Measurements from ENCODE around the gene WDR86. TPM values are rescaled to one million over a fixed set of nuclear protein-coding genes. Genes with fewer than 3 reads are reported as not detected.

WDR86 gene
- total and polyA plus RNA-seq, 7 experiments from 2014 or later, result 0.24 to 9.7 (median 2.3) TPM; not detected in 3

- H3K27ac Mint-ChIP-seq, result peak overlapping the region in 6 of 9 donors; percentile 28 to 88 (median 42)
- no peaks in the 10 kb centered on the region for H3K36me3 ChIP-seq (ENCODE audit: control insufficient read depth in 2 of 3, insufficient read depth in 3 of 3, low read length in 3 of 3)
- ChIA-PET POLR2A (interaction anchor here (0.6 to 1.7 kb wide), 10 partner anchors 19 to 133 kb away, joined by 3 to 10 read pairs (median 4); no protein-coding TSS in a partner anchor), CTCF (interaction anchor here (0.5 to 4.6 kb wide), 26 partner anchors 9 to 277 kb away, joined by 3 to 130 read pairs (median 4); no protein-coding TSS in a partner anchor)
- H3K27me3 ChIP-seq (ENCODE audit: control insufficient read depth in 2 of 2, insufficient read depth in 2 of 2, low read length in 2 of 2), result no peaks in the 10 kb centered on the region
- peaks cover 0 to 32% (median 8%) of the 10 kb centered on the region in 7 donors for H3K4me1 Mint-ChIP-seq
- ATAC-seq (peak; percentile 92), DNase-seq (peak; percentile 67 to 87 (median 83))
- no peaks in the 10 kb centered on the region for H3K9me3 Mint-ChIP-seq
- H3K36me3 Mint-ChIP-seq, result no peaks in the 10 kb centered on the region
- peaks cover 0 to 3% of the 10 kb centered on the region in 2 donors for H3K4me1 ChIP-seq (ENCODE audit: control insufficient read depth in 2 of 2, insufficient read depth in 2 of 2, low read length in 2 of 2)
- intact Hi-C loops (cut with micrococcal nuclease), result loop anchor here (1.0 to 5.0 kb wide), 10 partner anchors 15 to 311 kb away; partner anchors contain the start of gene WDR86 (in 1 of the 2)
- peaks cover 0 to 23% (median 4%) of the 10 kb centered on the region in 5 donors for H3K27me3 Mint-ChIP-seq
- peak overlapping the region; percentile 68 for H3K4me3 ChIP-seq (ENCODE audit: low read length)
- H3K4me3 Mint-ChIP-seq, result peak overlapping the region; percentile 69 to 88 (median 80)
- no peaks in the 10 kb centered on the region for H3K9me3 ChIP-seq (ENCODE audit: control insufficient read depth in 2 of 3, low read length in 3 of 3)
- peak overlapping the region; percentile 64 for H3K27ac ChIP-seq (ENCODE audit: low read depth, low read length)
These were observed 38.7 kb upstream of the WDR86 start for GRCh38 chr7:151448261-151449252.

GRCh38 chr7:151447901-151448260 is 38.0 kb upstream of the WDR86 start:
- no peaks in the 10 kb centered on the region for H3K36me3 Mint-ChIP-seq
- peaks cover 0 to 28% (median 4%) of the 10 kb centered on the region in 5 donors for H3K27me3 Mint-ChIP-seq
- H3K4me1 Mint-ChIP-seq, result peaks cover 0 to 37% (median 12%) of the 10 kb centered on the region in 7 donors
- DNase-seq (no peak), ATAC-seq (no peak)
- H3K9me3 Mint-ChIP-seq, result no peaks in the 10 kb centered on the region
- peak overlapping the region; percentile 65 to 88 (median 82) for H3K4me3 Mint-ChIP-seq
- intact Hi-C loops (cut with micrococcal nuclease), result loop anchor here (1.0 to 5.0 kb wide), 10 partner anchors 15 to 311 kb away; partner anchors contain the start of gene WDR86 (in 1 of the 2)
- ChIA-PET CTCF (interaction anchor here (0.5 to 4.6 kb wide), 22 partner anchors 9 to 278 kb away, joined by 3 to 130 read pairs (median 4); no protein-coding TSS in a partner anchor), POLR2A (interaction anchor here (0.8 to 1.7 kb wide), 7 partner anchors 18 to 133 kb away, joined by 3 to 10 read pairs (median 4); no protein-coding TSS in a partner anchor)
- H3K27ac Mint-ChIP-seq, result peak overlapping the region in 3 of 9 donors; percentile 77 to 83 (median 82)
- Histone ChIP-seq H3K9me3 (ENCODE audit: control insufficient read depth in 2 of 3, low read length in 3 of 3) (no peaks in the 10 kb centered on the region), H3K4me3 (ENCODE audit: low read length) (peak overlapping the region; percentile 68), H3K27me3 (ENCODE audit: control insufficient read depth in 2 of 2, insufficient read depth in 2 of 2, low read length in 2 of 2) (no peaks in the 10 kb centered on the region), H3K4me1 (ENCODE audit: control insufficient read depth in 2 of 2, insufficient read depth in 2 of 2, low read length in 2 of 2) (peaks cover 0 to 3% of the 10 kb centered on the region in 2 donors), H3K36me3 (ENCODE audit: control insufficient read depth in 2 of 3, insufficient read depth in 3 of 3, low read length in 3 of 3) (no peaks in the 10 kb centered on the region), H3K27ac (ENCODE audit: low read depth, low read length) (no peak overlapping the region)

GRCh38 chr7:151447312-151447711 is 37.5 kb upstream of the WDR86 start:
- no peaks in the 10 kb centered on the region for H3K9me3 Mint-ChIP-seq
- peaks cover 0 to 3% of the 10 kb centered on the region in 2 donors for H3K4me1 ChIP-seq (ENCODE audit: control insufficient read depth in 2 of 2, insufficient read depth in 2 of 2, low read length in 2 of 2)
- no peaks in the 10 kb centered on the region for H3K9me3 ChIP-seq (ENCODE audit: control insufficient read depth in 2 of 3, low read length in 3 of 3)
- POLR2A ChIA-PET, result interaction anchor here (1.1 to 1.7 kb wide), 2 partner anchors 17 to 132 kb away, joined by 5 to 10 read pairs; no protein-coding TSS in a partner anchor
- ATAC-seq (no peak), DNase-seq (no peak)
- H3K36me3 Mint-ChIP-seq, result no peaks in the 10 kb centered on the region
- peaks cover 0 to 32% (median 4%) of the 10 kb centered on the region in 5 donors for H3K27me3 Mint-ChIP-seq
- H3K27ac Mint-ChIP-seq, result peak overlapping the region in 1 of 9 donors; percentile 83
- no peaks in the 10 kb centered on the region for H3K36me3 ChIP-seq (ENCODE audit: control insufficient read depth in 2 of 3, insufficient read depth in 3 of 3, low read length in 3 of 3)
- peaks cover 4 to 43% (median 15%) of the 10 kb centered on the region in 7 donors for H3K4me1 Mint-ChIP-seq
- H3K4me3 Mint-ChIP-seq, result peak overlapping the region in 5 of 10 donors; percentile 38 to 79 (median 71)
- intact Hi-C loops (cut with micrococcal nuclease), result loop anchor here (5.0 kb wide), 2 partner anchors 35 to 65 kb away; partner anchors contain the start of gene WDR86 (in 1 of the 2)
- H3K4me3 ChIP-seq (ENCODE audit: low read length), result no peak overlapping the region
- CTCF ChIA-PET, result interaction anchor here (0.9 to 4.6 kb wide), 13 partner anchors 9 to 160 kb away, joined by 3 to 130 read pairs (median 10); no protein-coding TSS in a partner anchor
- no peak overlapping the region for H3K27ac ChIP-seq (ENCODE audit: low read depth, low read length)
- H3K27me3 ChIP-seq (ENCODE audit: control insufficient read depth in 2 of 2, insufficient read depth in 2 of 2, low read length in 2 of 2), result no peaks in the 10 kb centered on the region

- Mint-ChIP-seq H3K9me3 (no peaks in the 10 kb centered on the region), H3K27ac (peak overlapping the region in 4 of 9 donors; percentile 3 to 34 (median 18)), H3K4me1 (peaks cover 13 to 52% (median 21%) of the 10 kb centered on the region in 7 donors), H3K27me3 (peaks cover 0 to 37% (median 4%) of the 10 kb centered on the region in 5 donors), H3K4me3 (peak overlapping the region in 1 of 10 donors; percentile 72), H3K36me3 (no peaks in the 10 kb centered on the region)
- Histone ChIP-seq H3K27ac (ENCODE audit: low read depth, low read length) (no peak overlapping the region), H3K27me3 (ENCODE audit: control insufficient read depth in 2 of 2, insufficient read depth in 2 of 2, low read length in 2 of 2) (no peaks in the 10 kb centered on the region), H3K36me3 (ENCODE audit: control insufficient read depth in 2 of 3, insufficient read depth in 3 of 3, low read length in 3 of 3) (no peaks in the 10 kb centered on the region), H3K9me3 (ENCODE audit: control insufficient read depth in 2 of 3, low read length in 3 of 3) (no peaks in the 10 kb centered on the region), H3K4me1 (ENCODE audit: control insufficient read depth in 2 of 2, insufficient read depth in 2 of 2, low read length in 2 of 2) (peaks cover 0 to 11% of the 10 kb centered on the region in 2 donors), H3K4me3 (ENCODE audit: low read length) (no peak overlapping the region)
- CTCF ChIA-PET, result interaction anchor here (0.9 to 4.3 kb wide), 4 partner anchors 8 to 130 kb away, joined by 3 to 45 read pairs (median 12); no protein-coding TSS in a partner anchor
- intact Hi-C loops (cut with micrococcal nuclease), result loop anchor here (5.0 kb wide), 2 partner anchors 34 to 64 kb away; partner anchors contain the start of gene WDR86 (in 1 of the 2)
- ATAC-seq (no peak), DNase-seq (no peak)
- POLR2A ChIA-PET, result interaction anchor here (0.6 kb wide), 1 partner anchor 75 kb away, joined by 3 read pairs; no protein-coding TSS in a partner anchor
These were observed 36.6 kb upstream of the WDR86 start for GRCh38 chr7:151446412-151446811.

DNA sequence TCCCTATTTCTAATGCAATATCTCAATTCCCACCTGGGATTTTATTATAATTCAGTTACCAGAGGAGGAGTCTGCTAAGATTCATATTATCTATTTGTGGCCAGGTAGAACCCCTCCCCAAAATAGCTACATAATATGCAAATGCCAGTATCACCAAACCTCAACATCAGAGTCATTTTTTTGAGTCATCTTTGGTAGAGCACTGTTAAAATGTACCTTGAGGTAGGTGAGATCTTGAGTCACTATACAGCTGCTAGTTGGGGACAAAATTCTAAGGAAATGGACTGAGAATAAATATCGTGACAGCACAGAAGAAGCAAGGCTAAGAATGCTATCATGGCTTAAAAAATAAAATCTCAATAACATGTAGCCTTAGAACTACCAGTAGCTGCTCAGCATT is 34.8 kb upstream of the WDR86 start:
- no peak for ATAC-seq
- H3K4me3 Mint-ChIP-seq, result no peak overlapping the region

More for the DNA sequence above, 34.8 kb upstream of the WDR86 start:
- Histone ChIP-seq H3K27ac (ENCODE audit: low read depth, low read length) (no peak overlapping the region), H3K9me3 (ENCODE audit: control insufficient read depth in 2 of 3, low read length in 3 of 3) (no peaks in the 10 kb centered on the region), H3K27me3 (ENCODE audit: control insufficient read depth in 2 of 2, insufficient read depth in 2 of 2, low read length in 2 of 2) (no peaks in the 10 kb centered on the region), H3K4me3 (ENCODE audit: low read length) (no peak overlapping the region), H3K4me1 (ENCODE audit: control insufficient read depth in 2 of 2, insufficient read depth in 2 of 2, low read length in 2 of 2) (peaks cover 0 to 25% of the 10 kb centered on the region in 2 donors), H3K36me3 (ENCODE audit: control insufficient read depth in 2 of 3, insufficient read depth in 3 of 3, low read length in 3 of 3) (no peaks in the 10 kb centered on the region)
- Mint-ChIP-seq H3K4me1 (peaks cover 26 to 67% (median 34%) of the 10 kb centered on the region in 7 donors), H3K9me3 (no peaks in the 10 kb centered on the region), H3K36me3 (no peaks in the 10 kb centered on the region), H3K27ac (peak overlapping the region in 1 of 9 donors; percentile 30), H3K27me3 (peaks cover 0 to 40% (median 1%) of the 10 kb centered on the region in 5 donors)
- intact Hi-C loops (cut with micrococcal nuclease), result loop anchor here (5.0 kb wide), 2 partner anchors 32 to 62 kb away; partner anchors contain the start of gene WDR86 (in 1 of the 2)
- POLR2A ChIA-PET, result interaction anchor here (3.0 kb wide), 1 partner anchor 15 kb away, joined by 11 read pairs; no protein-coding TSS in a partner anchor
- CTCF ChIA-PET, result interaction anchor here (1.1 kb wide), 1 partner anchor 76 kb away, joined by 3 read pairs; no protein-coding TSS in a partner anchor
- no peak for DNase-seq

Data from naive thymus-derived CD4-positive, alpha-beta T cell (primary cell).